ENCODE results near the gene CNTLN.

DNA sequence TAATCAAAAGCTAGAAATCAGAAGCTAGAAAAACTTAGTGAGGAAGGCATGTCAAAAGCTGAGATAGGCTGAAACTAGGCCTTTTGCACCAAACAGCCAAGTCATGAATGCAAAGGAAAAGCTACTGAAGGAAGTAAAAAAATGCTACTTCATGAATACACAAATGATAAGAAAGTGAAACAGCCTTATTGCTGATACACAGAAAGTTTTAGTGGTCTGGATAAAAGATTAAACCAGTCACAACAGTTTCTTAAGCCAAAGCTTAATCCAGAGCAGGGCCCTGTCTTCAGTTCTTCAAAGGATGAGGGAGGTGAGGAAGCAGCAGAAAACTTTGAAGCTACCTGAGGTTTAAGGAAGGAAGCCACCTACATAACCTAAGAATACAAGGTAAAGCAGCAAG lies 341.6 kb downstream of the CNTLN start:
- TF ChIP-seq, protein P1, sequence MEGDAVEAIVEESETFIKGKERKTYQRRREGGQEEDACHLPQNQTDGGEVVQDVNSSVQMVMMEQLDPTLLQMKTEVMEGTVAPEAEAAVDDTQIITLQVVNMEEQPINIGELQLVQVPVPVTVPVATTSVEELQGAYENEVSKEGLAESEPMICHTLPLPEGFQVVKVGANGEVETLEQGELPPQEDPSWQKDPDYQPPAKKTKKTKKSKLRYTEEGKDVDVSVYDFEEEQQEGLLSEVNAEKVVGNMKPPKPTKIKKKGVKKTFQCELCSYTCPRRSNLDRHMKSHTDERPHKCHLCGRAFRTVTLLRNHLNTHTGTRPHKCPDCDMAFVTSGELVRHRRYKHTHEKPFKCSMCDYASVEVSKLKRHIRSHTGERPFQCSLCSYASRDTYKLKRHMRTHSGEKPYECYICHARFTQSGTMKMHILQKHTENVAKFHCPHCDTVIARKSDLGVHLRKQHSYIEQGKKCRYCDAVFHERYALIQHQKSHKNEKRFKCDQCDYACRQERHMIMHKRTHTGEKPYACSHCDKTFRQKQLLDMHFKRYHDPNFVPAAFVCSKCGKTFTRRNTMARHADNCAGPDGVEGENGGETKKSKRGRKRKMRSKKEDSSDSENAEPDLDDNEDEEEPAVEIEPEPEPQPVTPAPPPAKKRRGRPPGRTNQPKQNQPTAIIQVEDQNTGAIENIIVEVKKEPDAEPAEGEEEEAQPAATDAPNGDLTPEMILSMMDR (IDR thresholded peaks at IDR 0.05) = no peak
- TF ChIP-seq EZH2 (IDR thresholded peaks at IDR 0.05) = no peak
